ENCODE data around the gene CRB1. TPM values are rescaled to one million over a fixed set of nuclear protein-coding genes. Genes with fewer than 3 reads are reported as not detected.

Gene CRB1
- total RNA-seq, 2 experiments from 2014 or later, result 0.08 TPM; not detected in 1

DNA sequence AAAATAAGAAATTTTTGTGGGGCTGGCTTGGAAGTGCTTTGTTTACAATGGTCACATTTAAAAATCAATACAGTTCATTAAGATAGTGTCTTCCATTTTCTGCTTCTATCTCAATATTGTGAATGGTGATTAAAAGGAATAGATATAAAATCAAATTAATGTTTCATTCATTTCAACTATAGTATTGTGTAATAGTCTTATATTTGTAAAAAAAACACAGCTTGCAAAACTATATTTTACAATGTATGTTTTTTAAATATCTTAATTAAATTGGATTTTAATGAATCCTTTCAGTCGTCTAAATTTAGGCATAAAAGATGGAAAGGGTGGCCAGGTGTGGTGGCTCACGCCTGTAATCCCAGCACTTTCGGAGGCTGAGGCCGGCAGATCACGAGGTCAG lies 63.5 kb downstream of the CRB1 start:
- no peaks in the 10 kb centered on the region for H3K36me3 Mint-ChIP-seq (ENCODE audit: low read depth)
- H3K4me1 Mint-ChIP-seq (ENCODE audit: low read depth), result peaks cover 5% of the 10 kb centered on the region

DNA sequence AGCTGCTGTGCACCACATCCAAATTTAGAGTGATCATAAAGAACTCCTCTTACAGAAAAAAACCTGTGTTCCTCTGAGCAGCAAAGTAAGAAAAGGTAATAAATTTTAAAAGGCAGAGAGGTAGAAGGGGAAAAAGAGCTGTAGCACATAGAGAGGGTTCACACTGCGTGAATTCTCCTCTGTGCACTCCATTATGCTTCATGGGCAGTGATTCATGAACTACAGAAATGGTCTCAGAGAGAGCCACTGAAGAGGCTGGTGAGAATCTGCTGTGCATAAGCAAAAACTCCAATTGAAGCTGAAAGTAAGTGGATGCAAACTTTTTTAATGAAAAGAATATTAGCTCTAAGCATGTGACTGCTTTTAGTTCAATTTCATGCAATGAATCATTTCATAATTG lies 65.0 kb downstream of the CRB1 start:
- Mint-ChIP-seq H3K36me3 (ENCODE audit: low read depth) (no peaks in the 10 kb centered on the region), H3K27ac (no peak overlapping the region), H3K27me3 (ENCODE audit: low read depth) (peaks cover 10% of the 10 kb centered on the region), H3K9me3 (ENCODE audit: insufficient read depth) (no peaks in the 10 kb centered on the region), H3K4me3 (no peak overlapping the region), H3K4me1 (ENCODE audit: low read depth) (peaks cover 5% of the 10 kb centered on the region)
- no peak for DNase-seq
- POLR2A ChIA-PET, result no interaction called here
- CTCF ChIA-PET, result interaction anchor here (1.0 to 2.5 kb wide), 3 partner anchors 10 to 153 kb away, joined by 3 to 7 read pairs (median 3); no protein-coding TSS in a partner anchor
- no peak for ATAC-seq

More for the DNA sequence above, 63.5 kb downstream of the CRB1 start:
- ChIA-PET POLR2A (no interaction called here), CTCF (interaction anchor here (2.5 kb wide), 1 partner anchor 151 kb away, joined by 7 read pairs; no protein-coding TSS in a partner anchor)
- Mint-ChIP-seq H3K9me3 (ENCODE audit: insufficient read depth) (no peaks in the 10 kb centered on the region), H3K27me3 (ENCODE audit: low read depth) (peaks cover 10% of the 10 kb centered on the region), H3K27ac (no peak overlapping the region), H3K4me3 (no peak overlapping the region)
- ATAC-seq (no peak), DNase-seq (no peak)

DNA sequence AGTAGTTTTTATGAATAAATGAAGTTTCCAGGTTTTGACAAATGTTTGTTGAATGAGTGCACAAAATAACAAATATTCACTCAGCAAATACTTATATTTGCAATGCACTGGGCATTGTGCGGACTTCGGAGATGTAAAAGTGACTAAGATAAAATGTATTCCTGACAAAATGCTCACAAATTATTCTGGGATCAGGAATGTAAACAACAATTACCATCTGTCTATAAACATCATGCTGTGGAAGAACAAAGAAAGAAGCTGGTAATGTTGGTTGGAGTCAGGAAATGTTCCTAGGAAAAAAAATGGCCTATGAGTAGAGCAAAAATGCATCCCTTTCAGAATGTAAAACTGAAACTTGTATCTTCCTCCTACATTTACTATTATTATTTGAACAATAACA lies 68.5 kb downstream of the CRB1 start:
- ATAC-seq, result no peak
- DNase-seq, result no peak
- no peak overlapping the region for H3K4me3 Mint-ChIP-seq
- H3K36me3 Mint-ChIP-seq (ENCODE audit: low read depth), result no peaks in the 10 kb centered on the region
- H3K27ac Mint-ChIP-seq, result no peak overlapping the region
- ChIA-PET CTCF (interaction anchor here (1.0 to 2.5 kb wide), 5 partner anchors 8 to 155 kb away, joined by 4 to 9 read pairs (median 6); no protein-coding TSS in a partner anchor), POLR2A (no interaction called here)
- H3K9me3 Mint-ChIP-seq (ENCODE audit: insufficient read depth), result no peaks in the 10 kb centered on the region
- H3K27me3 Mint-ChIP-seq (ENCODE audit: low read depth), result peaks cover 4% of the 10 kb centered on the region
- peaks cover 8% of the 10 kb centered on the region for H3K4me1 Mint-ChIP-seq (ENCODE audit: low read depth)

DNA sequence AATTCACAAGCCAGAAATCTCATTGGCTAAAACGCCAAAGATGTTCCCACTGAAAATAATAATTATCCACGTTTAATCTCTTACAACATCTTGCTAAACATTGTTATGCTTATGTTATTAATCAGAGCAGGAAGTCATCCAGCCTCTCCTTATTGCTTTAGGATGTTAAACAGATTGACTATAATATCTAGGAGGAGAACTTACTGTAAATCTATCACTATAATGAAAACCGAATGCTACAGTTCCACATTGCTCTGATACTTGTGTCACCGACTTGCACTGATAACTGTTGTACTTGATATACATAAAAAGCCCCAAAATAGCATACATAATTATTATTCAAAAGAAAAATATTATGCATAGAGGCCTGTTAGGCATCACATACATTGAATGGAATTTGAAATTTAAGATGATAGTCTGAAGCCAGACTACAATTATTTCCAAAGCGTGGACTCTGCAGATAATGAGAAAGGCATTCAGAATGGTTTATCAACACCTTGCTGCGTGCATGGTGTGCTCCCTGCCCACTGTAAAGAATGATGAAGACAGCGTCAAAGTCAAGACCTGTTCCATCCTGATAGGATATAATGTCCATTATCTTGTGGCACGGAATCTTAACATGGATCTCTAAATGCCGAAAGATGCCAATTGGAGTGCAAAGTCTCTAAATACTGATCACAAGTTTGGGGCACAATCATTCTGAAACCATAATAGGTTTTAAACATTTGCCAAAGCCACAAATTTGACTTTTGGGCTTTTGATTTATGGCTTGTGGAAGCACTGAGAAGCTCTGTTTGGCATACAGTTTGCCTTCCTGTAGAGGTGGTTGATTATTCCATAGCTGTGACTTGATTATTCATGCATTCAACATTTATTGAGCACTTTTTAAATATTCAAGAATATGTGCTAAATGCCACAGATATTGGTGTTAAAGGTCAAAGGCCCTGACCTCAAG lies 71.3 kb downstream of the CRB1 start:
- Mint-ChIP-seq H3K9me3 (ENCODE audit: insufficient read depth) (no peaks in the 10 kb centered on the region), H3K27me3 (ENCODE audit: low read depth) (peaks cover 5% of the 10 kb centered on the region), H3K36me3 (ENCODE audit: low read depth) (no peaks in the 10 kb centered on the region), H3K27ac (no peak overlapping the region), H3K4me3 (no peak overlapping the region), H3K4me1 (ENCODE audit: low read depth) (peaks cover 20% of the 10 kb centered on the region)
- ATAC-seq, result no peak
- CTCF ChIA-PET, result interaction anchor here (0.8 to 1.4 kb wide), 3 partner anchors 17 to 180 kb away, joined by 3 to 5 read pairs (median 3); no protein-coding TSS in a partner anchor
- POLR2A ChIA-PET, result no interaction called here
- DNase-seq, result no peak

DNA sequence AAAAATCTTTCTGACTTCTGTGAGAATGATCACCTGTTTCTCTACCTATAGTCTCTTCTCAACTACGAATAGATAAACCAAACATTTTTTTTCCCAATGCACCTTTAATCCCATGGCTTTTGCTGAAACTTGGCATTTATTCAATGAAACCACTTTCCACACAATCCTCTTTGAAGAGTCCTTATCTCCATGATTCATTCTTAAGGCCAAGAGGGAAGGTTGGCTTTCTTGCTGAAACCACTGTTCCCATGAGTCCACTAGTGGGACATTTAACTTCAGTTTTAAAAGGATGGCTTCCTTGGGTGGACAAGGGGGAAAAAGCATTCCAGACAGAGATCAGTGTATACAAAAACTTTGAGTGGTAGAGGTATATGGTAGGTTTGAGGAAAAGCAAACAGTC lies 73.6 kb downstream of the CRB1 start:
- Mint-ChIP-seq H3K36me3 (ENCODE audit: low read depth) (no peaks in the 10 kb centered on the region), H3K27me3 (ENCODE audit: low read depth) (peaks cover 7% of the 10 kb centered on the region), H3K9me3 (ENCODE audit: insufficient read depth) (no peaks in the 10 kb centered on the region), H3K27ac (peak overlapping the region; percentile 50), H3K4me3 (no peak overlapping the region), H3K4me1 (ENCODE audit: low read depth) (peaks cover 15% of the 10 kb centered on the region)
- no peak for ATAC-seq
- no peak for DNase-seq
- ChIA-PET POLR2A (no interaction called here), CTCF (interaction anchor here (0.9 to 1.0 kb wide), 2 partner anchors 13 to 161 kb away, joined by 3 to 6 read pairs; no protein-coding TSS in a partner anchor)

DNA sequence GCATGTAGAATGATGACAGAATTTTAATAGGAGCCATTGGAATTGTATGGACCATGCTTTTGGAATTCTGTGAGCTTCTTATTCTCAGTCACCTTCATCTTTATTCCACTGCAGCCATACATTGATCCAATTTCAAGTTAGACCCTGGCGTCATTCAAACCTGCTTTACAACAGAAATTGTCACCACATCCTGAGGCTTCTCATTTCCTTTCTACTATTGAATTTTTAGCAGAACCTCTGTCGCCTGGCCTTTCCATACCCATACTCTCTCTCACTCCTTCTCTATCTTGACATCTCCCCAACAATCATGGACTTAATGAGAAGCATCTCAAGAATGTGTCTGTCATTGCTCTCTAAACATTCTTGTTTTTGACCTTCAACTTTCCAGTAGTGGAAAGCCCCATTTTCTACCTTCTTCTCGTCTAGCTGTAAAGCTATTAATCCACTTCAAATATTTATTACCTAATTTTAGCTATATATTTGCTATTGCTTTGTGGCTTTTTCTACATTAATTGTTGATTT lies 74.1 kb downstream of the CRB1 start:
- H3K36me3 Mint-ChIP-seq (ENCODE audit: low read depth), result no peaks in the 10 kb centered on the region
- H3K27ac Mint-ChIP-seq, result peak overlapping the region; percentile 50
- H3K4me1 Mint-ChIP-seq (ENCODE audit: low read depth), result peaks cover 15% of the 10 kb centered on the region
- H3K27me3 Mint-ChIP-seq (ENCODE audit: low read depth), result peaks cover 7% of the 10 kb centered on the region
- POLR2A ChIA-PET, result no interaction called here
- H3K9me3 Mint-ChIP-seq (ENCODE audit: insufficient read depth), result no peaks in the 10 kb centered on the region
- ATAC-seq (peak; percentile 67), DNase-seq (peak; percentile 26)
- CTCF ChIA-PET, result interaction anchor here (0.9 to 1.2 kb wide), 4 partner anchors 9 to 162 kb away, joined by 3 to 6 read pairs (median 3); no protein-coding TSS in a partner anchor
- H3K4me3 Mint-ChIP-seq, result no peak overlapping the region

DNA sequence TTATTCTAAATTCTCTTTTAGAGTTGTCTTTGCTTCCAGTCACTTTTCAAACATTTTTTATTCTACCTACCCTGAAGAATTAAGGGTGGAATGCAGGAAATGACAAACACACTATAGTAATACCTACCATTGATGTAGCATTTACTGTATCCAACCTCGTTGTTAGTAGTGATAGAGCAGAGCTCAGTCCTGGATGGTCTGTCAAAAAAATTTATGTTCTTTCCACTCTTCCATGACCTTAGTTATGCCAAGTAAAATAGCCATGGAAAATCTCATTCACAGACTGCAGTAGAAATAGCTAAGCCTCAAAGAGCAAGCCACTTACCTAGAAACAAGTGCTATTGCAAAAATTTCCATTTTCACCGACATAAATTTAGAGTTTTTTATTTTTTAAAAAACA lies 74.6 kb downstream of the CRB1 start:
- DNase-seq (no peak), ATAC-seq (no peak)
- Mint-ChIP-seq H3K27me3 (ENCODE audit: low read depth) (peaks cover 7% of the 10 kb centered on the region), H3K4me1 (ENCODE audit: low read depth) (peaks cover 15% of the 10 kb centered on the region), H3K36me3 (ENCODE audit: low read depth) (no peaks in the 10 kb centered on the region), H3K27ac (no peak overlapping the region), H3K9me3 (ENCODE audit: insufficient read depth) (no peaks in the 10 kb centered on the region), H3K4me3 (no peak overlapping the region)
- POLR2A ChIA-PET, result no interaction called here
- CTCF ChIA-PET, result interaction anchor here (0.8 to 2.5 kb wide), 6 partner anchors 9 to 162 kb away, joined by 3 to 7 read pairs (median 4); no protein-coding TSS in a partner anchor

DNA sequence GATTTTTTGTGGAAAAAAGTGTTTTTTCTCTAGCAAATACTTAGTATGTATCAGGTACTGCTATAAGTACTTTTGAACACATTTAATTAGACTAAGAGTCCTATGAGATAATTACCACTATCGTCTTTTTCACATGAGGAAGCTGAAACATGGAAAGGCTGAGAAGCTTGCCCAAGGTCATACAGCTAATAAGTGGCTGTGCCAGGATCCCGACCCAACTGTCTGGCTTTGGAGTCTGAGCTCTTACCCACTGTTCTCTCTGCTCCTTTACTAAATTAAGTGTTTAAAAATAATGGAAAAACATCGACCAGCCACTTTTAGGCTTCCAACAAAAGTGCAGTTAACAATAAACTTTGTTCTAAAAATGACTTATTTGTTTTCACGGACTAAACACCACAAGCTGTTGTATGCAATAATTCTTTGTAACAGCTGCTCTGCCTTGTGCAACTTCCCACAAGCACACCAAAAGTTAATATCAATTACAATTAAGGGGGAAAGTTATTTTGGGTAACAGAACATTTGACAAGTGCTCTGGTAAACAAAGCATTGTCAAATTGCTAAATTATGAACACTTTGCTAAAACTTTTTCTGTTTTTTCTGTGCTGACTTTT lies 75.7 kb downstream of the CRB1 start:
- H3K36me3 Mint-ChIP-seq (ENCODE audit: low read depth), result no peaks in the 10 kb centered on the region
- no peaks in the 10 kb centered on the region for H3K9me3 Mint-ChIP-seq (ENCODE audit: insufficient read depth)
- ChIA-PET POLR2A (no interaction called here), CTCF (interaction anchor here (0.9 to 2.7 kb wide), 6 partner anchors 10 to 164 kb away, joined by 3 to 11 read pairs (median 4); no protein-coding TSS in a partner anchor)
- H3K4me1 Mint-ChIP-seq (ENCODE audit: low read depth), result peaks cover 15% of the 10 kb centered on the region
- H3K4me3 Mint-ChIP-seq, result no peak overlapping the region
- peaks cover 7% of the 10 kb centered on the region for H3K27me3 Mint-ChIP-seq (ENCODE audit: low read depth)
- DNase-seq, result no peak
- H3K27ac Mint-ChIP-seq, result no peak overlapping the region
- ATAC-seq, result no peak

DNA sequence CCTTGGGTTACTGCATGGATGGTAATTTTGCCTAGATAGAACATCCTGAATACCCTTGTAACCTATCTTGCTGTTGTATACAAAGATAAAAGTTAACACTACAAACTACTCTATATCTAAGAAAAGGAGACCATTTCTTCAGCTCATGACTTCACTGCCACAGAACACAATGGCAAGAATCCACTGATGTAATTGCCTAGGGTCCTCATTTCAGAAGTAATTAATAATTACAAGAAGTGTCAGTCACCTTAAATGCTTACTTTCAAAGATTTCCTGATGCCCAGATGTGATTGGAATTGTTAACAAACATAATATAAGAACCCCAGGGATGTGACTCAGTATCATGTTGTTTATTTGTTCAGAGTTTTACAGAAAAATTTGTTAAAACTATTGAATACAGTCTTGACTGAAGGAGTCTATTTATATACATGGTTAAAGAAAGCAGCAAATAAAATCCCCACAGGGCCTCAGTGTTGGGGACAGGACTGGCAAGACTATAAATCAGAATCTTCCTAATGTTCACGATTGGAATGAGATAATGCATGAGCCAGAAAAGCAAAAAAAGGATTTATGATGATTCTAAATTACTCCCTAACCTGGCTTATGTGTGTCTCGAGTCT lies 83.9 kb downstream of the CRB1 start:
- no peak for ATAC-seq
- Mint-ChIP-seq H3K4me3 (no peak overlapping the region), H3K9me3 (ENCODE audit: insufficient read depth) (no peaks in the 10 kb centered on the region), H3K27me3 (ENCODE audit: low read depth) (no peaks in the 10 kb centered on the region), H3K4me1 (ENCODE audit: low read depth) (no peaks in the 10 kb centered on the region), H3K27ac (no peak overlapping the region), H3K36me3 (ENCODE audit: low read depth) (no peaks in the 10 kb centered on the region)
- ChIA-PET CTCF (no interaction called here), POLR2A (no interaction called here)
- no peak for DNase-seq

DNA sequence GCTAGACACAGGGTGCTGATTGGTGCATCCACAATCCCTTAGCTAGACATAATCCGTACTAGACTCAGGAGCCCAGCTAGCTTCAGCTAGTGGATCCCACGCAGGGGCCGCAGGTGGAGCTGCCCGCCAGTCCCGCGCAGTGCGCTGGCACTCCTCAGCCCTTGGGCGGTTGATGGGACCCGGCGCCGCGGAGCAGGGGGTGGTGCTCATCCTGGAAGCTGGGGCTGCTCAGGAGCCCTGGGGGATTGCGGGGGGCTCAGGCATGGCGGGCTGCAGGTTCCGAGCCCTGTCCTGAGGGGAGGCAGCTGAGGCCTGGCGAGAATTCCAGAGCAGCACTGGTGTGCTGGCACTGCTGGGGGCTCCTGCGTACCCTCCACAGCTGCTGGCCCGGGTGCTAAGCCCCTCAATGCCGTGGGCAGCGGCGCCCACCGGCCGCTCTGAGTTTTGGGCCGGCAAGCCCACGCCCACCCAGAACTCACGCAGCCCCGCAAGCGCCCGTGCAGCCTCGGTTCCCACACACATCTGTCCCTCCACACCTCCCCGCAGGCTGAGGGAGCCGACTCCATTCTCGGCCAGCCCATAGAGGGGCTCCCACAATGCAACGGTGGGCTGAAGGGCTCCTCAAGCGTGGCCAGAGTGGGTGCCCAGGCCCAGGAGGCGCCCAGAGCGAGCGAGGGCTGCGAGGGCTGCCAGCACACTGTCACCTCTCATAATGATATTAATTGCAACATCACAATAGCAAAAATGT lies 87.4 kb downstream of the CRB1 start:
- ChIA-PET POLR2A (no interaction called here), CTCF (interaction anchor here (1.2 to 3.8 kb wide), 9 partner anchors 7 to 176 kb away, joined by 3 to 51 read pairs (median 9); no protein-coding TSS in a partner anchor)
- Mint-ChIP-seq H3K36me3 (ENCODE audit: low read depth) (no peaks in the 10 kb centered on the region), H3K9me3 (ENCODE audit: insufficient read depth) (no peaks in the 10 kb centered on the region), H3K4me1 (ENCODE audit: low read depth) (no peaks in the 10 kb centered on the region), H3K27ac (no peak overlapping the region), H3K4me3 (no peak overlapping the region), H3K27me3 (ENCODE audit: low read depth) (no peaks in the 10 kb centered on the region)
- no peak for ATAC-seq
- DNase-seq, result no peak

Measured in activated CD8-positive, alpha-beta T cell treated with anti-CD3 and anti-CD28 coated beads, Interleukin-2, amount 10 ng/mL, durations not matched to agents 7 days and 5 days (primary cell).